Ascending aorta (tissue), 2 donors: ENCODE measurements around the gene CCDC9B. TPM values are rescaled to one million over a fixed set of nuclear protein-coding genes. Genes with fewer than 3 reads are reported as not detected.

Experiments used
- DNase-seq, 2 donors: peaks; one replicate each; pipeline ENCODE4 v3.0.0-alpha.2; 2019; ENCODE audit warnings: low spot score in 2 of 2
- H3K27ac ChIP-seq, 2 donors: fragments of 200-600 bp; sonication (generic); one replicate each; pipeline ENCODE4 v1.5.1; 2016 to 2017; ENCODE audit warnings: mild to moderate bottlenecking in 1 of 2
- H3K27me3 ChIP-seq: fragments of 200-600 bp; sonication (generic); one replicate; pipeline ENCODE4 v1.5.1; 2017
- H3K36me3 ChIP-seq, 2 donors: fragments of 200-600 bp; sonication (generic); one replicate each; pipeline ENCODE4 v1.5.1; 2016
- H3K4me1 ChIP-seq, 2 donors: fragments of 200-600 bp; sonication (generic); one replicate each; pipeline ENCODE4 v1.5.1; 2016 to 2017; ENCODE audit warnings: mild to moderate bottlenecking in 1 of 2
- H3K4me3 ChIP-seq, 2 donors: fragments of 200-600 bp; sonication (generic); one replicate each; pipeline ENCODE4 v1.5.1; 2016 to 2017; ENCODE audit warnings: mild to moderate bottlenecking in 1 of 2
- H3K9me3 ChIP-seq, 2 donors: fragments of 200-600 bp; sonication (generic); one replicate each; pipeline ENCODE4 v1.5.1; 2016
- CTCF ChIP-seq, 3 experiments: fragments of 200-600 bp in 2 of 3; fragments of 450-650 bp in 1 of 3; sonication (generic) in 2 of 3; IDR thresholded peaks; one replicate each; pipeline ENCODE4 v1.5.1; 2016 to 2019; ENCODE audit warnings: antibody characterized with exemption in 3 of 3, mild to moderate bottlenecking in 1 of 3, moderate library complexity in 1 of 3
- intact Hi-C: fragments of 100-400 bp; cut with DNase I; formaldehyde crosslinking; loops from one replicate; pipeline ENCODE4 v1.15.1; 2023
- total RNA-seq: library from RNA; depleted of rRNA; stranded (reverse); fragments of >200 nt; gene quantifications from one replicate; pipeline ENCODE4 v1.1.0, GENCODE V29; 2016

Gene CCDC9B
- total RNA-seq, 1 donor from 2014 or later, result 55.8 TPM

GRCh38 chr15:40382580-40383456 lies 42.1 kb upstream of the CCDC9B start, which contains the start of gene KNSTRN:
TSS of gene KNSTRN (plus strand) at chr15:40382721. CDS start at chr15:40382836, 115 bp downstream.
- H3K36me3 ChIP-seq, result peaks cover 8 to 10% of the 10 kb centered on the region in 2 donors
- no peak within 1 kb of the TSS for H3K27ac ChIP-seq
- peaks cover 0 to 14% of the 10 kb centered on the region in 2 donors for H3K4me1 ChIP-seq
- H3K27me3 ChIP-seq, result no peaks in the 10 kb centered on the region
- no peak for TF ChIP-seq CTCF (IDR thresholded peaks at IDR 0.05)
- H3K4me3 ChIP-seq, result peak within 1 kb of the TSS; percentile 78 to 96
- DNase-seq, result peak; percentile 69 to 96
- intact Hi-C loops, result loop anchor here (1.0 kb wide), 1 partner anchor 22 kb away; the partner anchor contains the start of gene IVD
- H3K9me3 ChIP-seq, result no peaks in the 10 kb centered on the region

- H3K27ac ChIP-seq, result no peak overlapping the region
- H3K4me1 ChIP-seq, result peaks cover 0 to 14% of the 10 kb centered on the region in 2 donors
- H3K4me3 ChIP-seq, result no peak overlapping the region
- intact Hi-C loops, result loop anchor here (1.0 kb wide), 1 partner anchor 23 kb away; the partner anchor contains the start of gene IVD
- no peaks in the 10 kb centered on the region for H3K9me3 ChIP-seq
- H3K27me3 ChIP-seq, result no peaks in the 10 kb centered on the region
- DNase-seq, result no peak
- peaks cover 5 to 6% of the 10 kb centered on the region in 2 donors for H3K36me3 ChIP-seq
- no peak for TF ChIP-seq CTCF (IDR thresholded peaks at IDR 0.05)
Measured at GRCh38 chr15:40381818-40382529, 41.2 kb upstream of the CCDC9B start.

GRCh38 chr15:40380636-40381035 lies 39.9 kb upstream of the CCDC9B start:
- intact Hi-C loops, result no loop called here
- Histone ChIP-seq H3K27ac (no peak overlapping the region), H3K36me3 (no peaks in the 10 kb centered on the region), H3K4me3 (no peak overlapping the region), H3K4me1 (peaks cover 0 to 14% of the 10 kb centered on the region in 2 donors), H3K27me3 (no peaks in the 10 kb centered on the region), H3K9me3 (no peaks in the 10 kb centered on the region)
- DNase-seq, result no peak
- no peak for TF ChIP-seq CTCF (IDR thresholded peaks at IDR 0.05)

GRCh38 chr15:40379853-40380252 lies 39.1 kb upstream of the CCDC9B start:
- no peaks in the 10 kb centered on the region for H3K27me3 ChIP-seq
- intact Hi-C loops, result no loop called here
- TF ChIP-seq CTCF (IDR thresholded peaks at IDR 0.05), result no peak
- no peak overlapping the region for H3K4me3 ChIP-seq
- peak overlapping the region in 1 of 2 donors; percentile 7 for H3K27ac ChIP-seq
- H3K4me1 ChIP-seq, result peaks cover 0 to 14% of the 10 kb centered on the region in 2 donors
- peak in 1 of 2 donors; percentile 83 for DNase-seq
- no peaks in the 10 kb centered on the region for H3K9me3 ChIP-seq
- no peaks in the 10 kb centered on the region for H3K36me3 ChIP-seq

GRCh38 chr15:40379374-40379773 lies 38.6 kb upstream of the CCDC9B start:
- Histone ChIP-seq H3K27me3 (no peaks in the 10 kb centered on the region), H3K9me3 (no peaks in the 10 kb centered on the region), H3K4me1 (peaks cover 0 to 14% of the 10 kb centered on the region in 2 donors), H3K4me3 (no peak overlapping the region), H3K27ac (no peak overlapping the region), H3K36me3 (no peaks in the 10 kb centered on the region)
- intact Hi-C loops, result no loop called here
- no peak for DNase-seq
- no peak for TF ChIP-seq CTCF (IDR thresholded peaks at IDR 0.05)
